ENCODE results near the gene SLC6A9. TPM values are rescaled to one million over a fixed set of nuclear protein-coding genes. Genes with fewer than 3 reads are reported as not detected.
A peak's percentile ranks its signal among the peaks of the same experiment; 100 is the strongest.

SLC6A9 gene
- polyA plus RNA-seq, 3 donors: 5.7 to 8.0 (median 7.2) TPM

GRCh38 chr1:43993206-43993914 is 37.9 kb downstream of the SLC6A9 start:
- DNase-seq (ENCODE audit: extremely low read depth in 1 of 11, low read depth in 9 of 11, low spot score in 4 of 11): no peak

DNA sequence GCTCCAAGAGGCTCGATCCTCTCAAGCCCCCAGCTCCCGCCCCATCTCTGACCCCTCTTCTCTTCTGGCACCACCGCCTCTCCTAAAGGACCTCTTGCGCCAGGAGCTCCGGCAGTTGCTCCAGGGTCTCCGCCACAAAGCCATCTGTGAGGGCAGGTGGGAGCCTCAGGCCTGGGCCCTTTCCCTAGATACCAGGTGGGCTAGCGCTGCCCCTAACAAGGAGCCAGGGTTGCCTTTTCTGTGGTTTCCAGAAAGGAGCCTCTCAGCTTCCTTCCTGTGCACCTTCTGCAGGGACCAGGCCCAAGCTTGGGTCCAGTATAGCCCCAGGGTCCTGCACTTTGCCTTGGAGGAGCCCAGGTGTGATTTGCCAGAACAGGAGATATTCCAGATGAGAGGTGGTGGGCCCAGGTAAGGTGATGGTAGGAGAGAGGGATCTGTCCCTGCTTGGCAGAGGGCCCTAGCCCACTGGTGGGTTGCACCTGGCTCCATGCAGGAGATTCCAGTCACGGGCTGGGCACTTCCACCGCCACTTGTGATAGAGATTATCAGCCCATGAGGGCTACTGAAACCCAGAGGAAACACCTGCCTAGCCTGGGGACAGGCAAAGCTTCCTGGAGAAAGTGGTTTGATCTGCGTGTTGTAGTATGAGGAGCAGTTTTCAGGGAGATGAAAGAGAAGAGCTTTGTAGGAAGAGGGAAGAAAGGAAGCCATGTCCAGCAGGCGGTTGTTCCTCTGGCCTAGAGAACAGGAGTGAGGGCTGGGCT is 38.8 kb downstream of the SLC6A9 start:
- no peak for DNase-seq (ENCODE audit: extremely low read depth in 1 of 11, low read depth in 9 of 11, low spot score in 4 of 11)

GRCh38 chr1:43991476-43992231 is 39.6 kb downstream of the SLC6A9 start, which contains the start of gene CCDC24:
TSS of gene CCDC24 (plus strand) at chr1:43991599. CDS start at chr1:43991879, 280 bp downstream.
- DNase-seq (ENCODE audit: extremely low read depth in 1 of 11, low read depth in 9 of 11, low spot score in 4 of 11): peak in 5 of 11 donors; percentile 53 to 79 (median 57)

- DNase-seq (ENCODE audit: extremely low read depth in 1 of 11, low read depth in 9 of 11, low spot score in 4 of 11): no peak
Measured at GRCh38 chr1:43991200-43991475, 40.1 kb downstream of the SLC6A9 start.

GRCh38 chr1:43990271-43991199 is 40.7 kb downstream of the SLC6A9 start:
- no peak for DNase-seq (ENCODE audit: extremely low read depth in 1 of 11, low read depth in 9 of 11, low spot score in 4 of 11)

- DNase-seq (ENCODE audit: extremely low read depth in 1 of 11, low read depth in 9 of 11, low spot score in 4 of 11): no peak
Measured at GRCh38 chr1:43987159-43987902, 43.9 kb downstream of the SLC6A9 start.

GRCh38 chr1:43986712-43987111 is 44.5 kb downstream of the SLC6A9 start:
- DNase-seq (ENCODE audit: extremely low read depth in 1 of 11, low read depth in 9 of 11, low spot score in 4 of 11): no peak

GRCh38 chr1:43985984-43986595 is 45.2 kb downstream of the SLC6A9 start:
- DNase-seq (ENCODE audit: extremely low read depth in 1 of 11, low read depth in 9 of 11, low spot score in 4 of 11): no peak

DNA sequence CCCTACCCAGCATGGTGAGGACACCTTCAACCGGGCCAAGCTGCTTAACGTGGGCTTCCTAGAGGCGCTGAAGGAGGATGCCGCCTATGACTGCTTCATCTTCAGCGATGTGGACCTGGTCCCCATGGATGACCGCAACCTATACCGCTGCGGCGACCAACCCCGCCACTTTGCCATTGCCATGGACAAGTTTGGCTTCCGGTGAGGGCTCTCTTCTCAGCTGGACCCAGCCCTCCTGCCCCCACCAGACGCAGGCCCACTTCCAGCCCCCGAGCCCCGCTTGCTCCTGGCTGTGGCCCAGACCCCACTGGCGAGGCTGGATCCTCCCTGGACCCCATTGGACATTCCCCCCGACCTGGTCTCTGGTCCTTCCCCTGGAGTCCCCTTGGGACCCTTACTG is 46.4 kb downstream of the SLC6A9 start:
- no peak for DNase-seq (ENCODE audit: extremely low read depth in 1 of 11, low read depth in 9 of 11, low spot score in 4 of 11)

DNA sequence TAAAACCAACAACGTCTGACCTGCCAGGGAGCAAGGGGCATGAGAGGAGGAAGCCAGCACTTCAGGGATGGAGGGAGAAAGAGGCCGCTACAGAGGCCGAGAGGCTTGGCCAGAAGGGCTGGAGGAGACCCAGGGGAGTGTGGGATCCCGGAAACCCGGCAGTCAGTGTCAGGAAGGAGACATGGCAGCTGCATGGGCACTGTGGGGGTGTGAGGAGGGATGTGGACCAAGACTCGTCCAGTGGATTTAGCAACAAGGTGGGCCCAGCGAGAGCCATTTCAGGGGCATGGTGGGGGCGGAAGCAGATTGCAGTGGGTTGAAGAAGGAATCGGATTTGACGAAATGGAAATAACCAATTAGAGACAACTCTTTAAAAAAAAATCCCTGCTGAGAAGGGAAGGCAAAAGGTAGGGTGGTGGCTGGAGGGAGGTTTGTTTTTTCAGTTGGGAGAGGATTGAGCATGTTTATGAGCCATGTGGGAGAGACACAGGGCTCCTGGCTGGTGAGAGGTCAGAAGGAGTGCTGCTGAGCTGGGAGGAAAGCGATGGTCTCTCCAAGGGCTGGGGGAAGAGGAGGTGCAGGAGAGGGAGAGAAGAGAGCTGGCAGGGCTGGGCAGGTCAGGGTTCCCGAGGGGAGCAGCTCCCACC is 47.9 kb downstream of the SLC6A9 start:
- DNase-seq (ENCODE audit: extremely low read depth in 1 of 11, low read depth in 9 of 11, low spot score in 4 of 11): no peak

DNA sequence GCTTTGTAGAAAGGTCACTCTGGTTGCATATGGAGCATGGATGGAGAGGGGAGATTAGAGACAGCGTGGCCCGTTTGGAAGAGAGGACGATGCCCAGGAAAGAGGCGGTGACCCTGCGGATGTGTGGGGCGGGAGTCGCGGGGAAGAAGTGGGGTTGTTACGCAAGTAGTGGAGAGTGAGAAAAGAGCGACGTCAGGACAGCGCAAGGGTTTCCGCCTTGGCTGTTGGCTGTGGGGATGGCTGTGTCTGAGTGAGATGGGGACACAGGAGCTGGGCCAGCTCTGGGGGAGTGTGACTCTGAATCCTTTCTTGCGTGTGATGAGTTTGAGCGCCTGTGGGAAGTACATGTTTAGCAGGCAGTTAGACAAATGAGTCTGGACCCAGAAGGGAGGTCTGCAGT is 48.5 kb downstream of the SLC6A9 start:
- DNase-seq (ENCODE audit: extremely low read depth in 1 of 11, low read depth in 9 of 11, low spot score in 4 of 11): no peak

GRCh38 chr1:43982241-43982640 is 49.0 kb downstream of the SLC6A9 start:
- no peak for DNase-seq (ENCODE audit: extremely low read depth in 1 of 11, low read depth in 9 of 11, low spot score in 4 of 11)

DNA sequence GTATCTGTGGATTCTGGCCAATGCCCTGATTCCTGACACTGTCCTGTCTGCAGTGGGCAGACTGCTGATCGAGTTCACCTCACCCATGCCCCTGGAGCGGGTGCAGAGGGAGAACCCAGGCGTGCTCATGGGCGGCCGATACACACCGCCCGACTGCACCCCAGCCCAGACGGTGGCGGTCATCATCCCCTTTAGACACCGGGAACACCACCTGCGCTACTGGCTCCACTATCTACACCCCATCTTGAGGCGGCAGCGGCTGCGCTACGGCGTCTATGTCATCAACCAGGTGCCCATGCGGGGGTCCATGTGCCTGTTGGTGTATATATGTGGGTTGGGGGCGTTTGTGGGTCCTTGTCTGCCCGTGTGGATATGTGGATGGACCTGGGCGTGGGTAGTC is 49.6 kb downstream of the SLC6A9 start:
- no peak for DNase-seq (ENCODE audit: extremely low read depth in 1 of 11, low read depth in 9 of 11, low spot score in 4 of 11)

DNA sequence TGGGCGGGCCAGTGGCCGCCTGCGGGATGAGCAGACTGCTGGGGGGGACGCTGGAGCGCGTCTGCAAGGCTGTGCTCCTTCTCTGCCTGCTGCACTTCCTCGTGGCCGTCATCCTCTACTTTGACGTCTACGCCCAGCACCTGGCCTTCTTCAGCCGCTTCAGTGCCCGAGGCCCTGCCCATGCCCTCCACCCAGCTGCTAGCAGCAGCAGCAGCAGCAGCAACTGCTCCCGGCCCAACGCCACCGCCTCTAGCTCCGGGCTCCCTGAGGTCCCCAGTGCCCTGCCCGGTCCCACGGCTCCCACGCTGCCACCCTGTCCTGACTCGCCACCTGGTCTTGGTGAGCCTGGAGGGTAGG is 50.1 kb downstream of the SLC6A9 start:
- no peak for DNase-seq (ENCODE audit: extremely low read depth in 1 of 11, low read depth in 9 of 11, low spot score in 4 of 11)

DNA sequence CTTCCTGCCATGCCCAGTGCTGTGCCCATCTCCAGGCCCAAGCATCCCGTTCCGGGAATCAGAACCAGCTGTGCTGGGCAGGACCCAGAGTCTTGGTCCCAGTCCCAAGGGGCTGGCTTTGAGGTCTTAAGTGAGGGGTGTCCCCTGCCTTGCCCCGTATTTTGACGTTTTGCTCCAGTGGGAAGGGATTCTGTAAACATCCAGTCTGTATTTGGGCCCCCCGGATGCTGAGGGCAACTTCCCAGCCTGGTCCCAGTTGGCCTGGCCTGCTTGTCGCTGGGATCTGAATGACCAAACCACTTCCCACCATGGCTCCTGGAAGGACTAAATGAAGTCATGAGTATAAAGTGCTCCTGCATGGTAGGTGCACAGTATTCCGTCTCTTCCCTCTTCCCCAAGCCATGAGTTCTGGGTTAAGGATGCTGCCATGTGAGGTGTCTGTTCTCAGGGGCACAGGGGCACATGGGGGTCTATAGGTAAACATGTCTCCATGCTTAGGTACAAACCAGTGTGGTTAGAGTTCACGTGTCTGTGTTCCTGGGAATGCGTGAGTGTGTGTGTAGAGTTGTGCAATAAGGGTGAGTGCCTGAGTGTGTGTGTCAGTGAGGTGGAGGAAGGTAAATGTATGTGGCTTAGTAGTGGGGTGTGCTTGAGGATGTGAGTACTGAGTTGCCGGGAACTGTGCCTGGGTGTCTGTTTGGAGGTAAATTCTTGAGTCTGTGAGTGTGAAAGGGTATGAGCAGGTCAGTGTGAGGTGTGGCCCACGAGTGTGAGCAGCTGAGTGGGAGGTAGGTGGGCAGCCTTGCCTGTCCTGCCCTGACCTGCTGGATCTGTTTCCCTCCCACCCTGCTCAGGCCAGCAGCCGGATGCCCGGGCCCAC is 50.8 kb downstream of the SLC6A9 start:
- no peak for DNase-seq (ENCODE audit: extremely low read depth in 1 of 11, low read depth in 9 of 11, low spot score in 4 of 11)

DNA sequence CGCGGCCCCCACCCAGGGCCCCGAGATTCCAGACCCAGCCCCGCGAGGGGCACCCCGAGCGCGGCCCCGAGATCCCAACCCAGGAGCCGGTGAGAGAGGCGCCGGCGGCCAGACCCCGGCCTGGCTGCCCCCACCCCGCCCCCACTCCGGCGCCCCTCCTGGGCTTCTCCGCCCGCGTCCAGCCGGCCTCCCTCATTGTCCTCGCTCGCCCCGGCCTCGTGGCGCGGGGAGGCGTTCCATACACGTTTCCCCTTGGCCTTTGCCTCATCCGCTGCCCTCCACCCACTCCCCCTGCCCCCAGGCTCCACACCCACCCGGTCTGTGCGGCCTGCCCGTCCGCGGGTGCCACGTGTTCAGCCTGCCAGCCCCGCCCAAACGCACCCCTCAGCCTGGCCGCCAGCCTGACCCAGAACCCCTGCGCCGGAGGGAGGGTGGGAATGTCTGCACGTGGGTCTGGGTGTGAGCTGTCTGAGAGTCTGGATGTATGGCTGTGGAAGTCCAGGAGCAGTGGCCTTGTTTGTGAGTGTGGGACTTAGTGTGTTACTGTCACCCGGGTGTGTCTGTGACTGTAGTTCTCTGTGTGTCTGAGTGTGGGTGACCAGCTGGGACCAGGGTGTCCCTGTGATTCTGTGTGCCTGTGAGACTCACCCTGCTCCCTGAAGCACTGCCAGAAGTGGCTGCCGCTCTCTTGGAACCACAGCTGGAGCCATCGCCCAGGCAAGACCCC is 51.6 kb downstream of the SLC6A9 start:
- no peak for DNase-seq (ENCODE audit: extremely low read depth in 1 of 11, low read depth in 9 of 11, low spot score in 4 of 11)

Data from renal cortex interstitium (tissue), 11 donors.